Mesendoderm (in vitro differentiated cells): ENCODE data around the gene PIGX.

Source experiments
- DNase-seq: peaks from one replicate; pipeline ENCODE4 v3.0.0; 2013
- H2AK5ac ChIP-seq: 2 replicates; pipeline ENCODE4 v1.6.1; 2013; ENCODE audit warnings: low read length, inconsistent platforms
- H2BK120ac ChIP-seq: 2 replicates; pipeline ENCODE4 v1.6.1; 2013; ENCODE audit warnings: low read depth, mild to moderate bottlenecking, low read length, moderate library complexity, mixed read lengths
- H2BK15ac ChIP-seq: replicated peaks from 2 replicates; pipeline ENCODE4 v1.6.1; 2013; ENCODE audit warnings: low read depth, mild to moderate bottlenecking, moderate library complexity
- H2BK5ac ChIP-seq: 2 replicates; pipeline ENCODE4 v1.6.1; 2013; ENCODE audit warnings: low read length, inconsistent platforms
- H3K18ac ChIP-seq: 2 replicates; pipeline ENCODE4 v1.6.1; 2013; ENCODE audit warnings: mild to moderate bottlenecking, low read length, mixed read lengths
- H3K23ac ChIP-seq: one replicate; pipeline ENCODE4 v1.6.1; 2013; ENCODE audit warnings: low read length
- H3K27ac ChIP-seq: 2 replicates; pipeline ENCODE4 v1.5.1; 2013; ENCODE audit warnings: low read depth, mild to moderate bottlenecking, inconsistent platforms, low read length, moderate library complexity
- H3K27me3 ChIP-seq: 2 replicates; pipeline ENCODE4 v1.6.1; 2013; ENCODE audit warnings: low read length, control low read depth, mild to moderate bottlenecking, inconsistent platforms; ENCODE audit not compliant: insufficient read depth, poor library complexity
- H3K36me3 ChIP-seq: 2 replicates; pipeline ENCODE4 v1.6.1; 2013; ENCODE audit warnings: low read length, inconsistent platforms; ENCODE audit not compliant: control insufficient read depth, insufficient read depth
- H3K4ac ChIP-seq: one replicate; pipeline ENCODE4 v1.6.1; 2013; ENCODE audit warnings: low read depth, mild to moderate bottlenecking, low read length, moderate library complexity
- H3K4me1 ChIP-seq: 2 replicates; pipeline ENCODE4 v1.6.1; 2013; ENCODE audit warnings: low read depth, low read length, inconsistent platforms; ENCODE audit not compliant: control insufficient read depth
- H3K4me2 ChIP-seq: 2 replicates; pipeline ENCODE4 v1.6.1; 2013; ENCODE audit warnings: low read length
- H3K4me3 ChIP-seq: 2 replicates; pipeline ENCODE4 v1.5.1; 2013; ENCODE audit warnings: mild to moderate bottlenecking, low read length
- H3K56ac ChIP-seq: one replicate; pipeline ENCODE4 v1.6.1; 2013; ENCODE audit warnings: low read length
- H3K79me1 ChIP-seq: 2 replicates; pipeline ENCODE4 v1.6.1; 2013; ENCODE audit warnings: low read length, inconsistent platforms
- H3K79me2 ChIP-seq: 2 replicates; pipeline ENCODE4 v1.6.1; 2013; ENCODE audit warnings: mild to moderate bottlenecking, low read length; ENCODE audit not compliant: control insufficient read depth, insufficient read depth
- H3K9ac ChIP-seq: 2 replicates; pipeline ENCODE4 v1.6.1; 2013; ENCODE audit warnings: low read length, inconsistent platforms
- H4K5ac ChIP-seq: one replicate; pipeline ENCODE4 v1.6.1; 2013; ENCODE audit warnings: low read length
- H4K8ac ChIP-seq: one replicate; pipeline ENCODE4 v1.6.1; 2013; ENCODE audit warnings: low read depth, mild to moderate bottlenecking, control low read depth, low read length, moderate library complexity
- WGBS: extraction: QIAGEN DNeasy Blood & Tissue Kit; methylation state at CpG from one replicate; pipeline ENCODE4 v1.1.7; 2013; ENCODE audit warnings: low lambda C conversion rate, missing lambda C conversion rate; ENCODE audit not compliant: insufficient coverage; ENCODE audit errors: extremely low coverage; 5-methylcytosine and 5-hydroxymethylcytosine counted together

PIGX gene

DNA sequence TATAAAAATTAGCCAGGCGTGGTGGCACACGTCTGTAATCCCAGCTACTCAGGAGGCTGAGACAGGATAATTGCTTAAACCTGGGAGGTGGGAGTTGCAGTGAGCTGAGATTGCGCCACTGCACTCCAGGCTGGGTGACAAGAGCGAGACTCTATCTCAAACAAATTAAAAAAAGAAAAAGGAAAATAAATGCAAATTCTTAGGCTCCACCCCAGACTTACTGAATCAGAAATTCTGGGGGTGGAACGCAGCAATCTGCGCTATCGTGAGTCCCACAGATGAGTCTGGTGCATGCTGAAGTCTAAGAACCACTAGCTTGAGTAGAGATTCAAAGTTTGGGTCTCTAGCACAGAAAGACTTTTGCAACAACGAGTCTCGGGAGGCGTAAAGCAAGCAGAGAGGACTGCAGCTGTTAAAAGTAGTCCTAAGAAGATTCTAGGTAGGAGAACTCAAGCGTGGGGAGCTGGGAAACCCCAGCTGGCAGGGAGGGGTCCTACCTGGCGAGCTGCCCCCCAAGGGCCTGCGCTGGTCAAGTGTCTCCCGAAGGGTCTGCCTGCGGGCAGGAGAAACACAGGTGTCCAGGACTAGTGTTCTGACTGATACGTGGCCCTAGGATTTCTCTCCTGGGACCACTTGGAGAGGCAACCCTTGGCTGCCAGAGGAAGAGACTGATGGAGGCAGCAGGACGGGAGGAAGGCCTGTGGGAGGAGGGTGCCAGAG is 22.1 kb upstream of the PIGX start:
- Histone ChIP-seq H3K18ac (no peak overlapping the region), H3K27ac (no peak overlapping the region), H3K27me3 (no peaks in the 10 kb centered on the region), H3K23ac (no peak overlapping the region), H2AK5ac (no peak overlapping the region), H2BK120ac (no peak overlapping the region), H3K36me3 (no peaks in the 10 kb centered on the region), H3K79me1 (no peaks in the 10 kb centered on the region), H3K9ac (no peak overlapping the region), H3K4me3 (no peak overlapping the region), H4K8ac (no peak overlapping the region), H3K4me2 (no peak overlapping the region), H2BK5ac (no peak overlapping the region), H2BK15ac (no peak overlapping the region), H3K4ac (no peak overlapping the region), H3K56ac (no peak overlapping the region), H3K79me2 (no peaks in the 10 kb centered on the region), H4K5ac (no peak overlapping the region), H3K4me1 (peaks cover 2% of the 10 kb centered on the region)
- no CpG with 5 or more reads among the region's 17 CpGs for WGBS
- no peak for DNase-seq

- H3K4ac ChIP-seq, result no peak overlapping the region
- H3K79me1 ChIP-seq, result no peaks in the 10 kb centered on the region
- H2BK120ac ChIP-seq, result no peak overlapping the region
- no peak overlapping the region for H2BK5ac ChIP-seq
- no CpG with 5 or more reads among the region's 8 CpGs for WGBS
- no peak overlapping the region for H2BK15ac ChIP-seq
- H4K8ac ChIP-seq, result no peak overlapping the region
- H3K9ac ChIP-seq, result no peak overlapping the region
- no peak overlapping the region for H3K18ac ChIP-seq
- no peaks in the 10 kb centered on the region for H3K27me3 ChIP-seq
- H3K36me3 ChIP-seq, result no peaks in the 10 kb centered on the region
- no peak overlapping the region for H3K4me3 ChIP-seq
- no peak overlapping the region for H3K56ac ChIP-seq
- no peak overlapping the region for H3K23ac ChIP-seq
- no peak for DNase-seq
- no peaks in the 10 kb centered on the region for H3K79me2 ChIP-seq
- no peak overlapping the region for H3K27ac ChIP-seq
- H3K4me2 ChIP-seq, result no peak overlapping the region
- H4K5ac ChIP-seq, result no peak overlapping the region
- peaks cover 2% of the 10 kb centered on the region for H3K4me1 ChIP-seq
- no peak overlapping the region for H2AK5ac ChIP-seq
Observed at GRCh38 chr3:196691386-196691785, 20.8 kb upstream of the PIGX start.

DNA sequence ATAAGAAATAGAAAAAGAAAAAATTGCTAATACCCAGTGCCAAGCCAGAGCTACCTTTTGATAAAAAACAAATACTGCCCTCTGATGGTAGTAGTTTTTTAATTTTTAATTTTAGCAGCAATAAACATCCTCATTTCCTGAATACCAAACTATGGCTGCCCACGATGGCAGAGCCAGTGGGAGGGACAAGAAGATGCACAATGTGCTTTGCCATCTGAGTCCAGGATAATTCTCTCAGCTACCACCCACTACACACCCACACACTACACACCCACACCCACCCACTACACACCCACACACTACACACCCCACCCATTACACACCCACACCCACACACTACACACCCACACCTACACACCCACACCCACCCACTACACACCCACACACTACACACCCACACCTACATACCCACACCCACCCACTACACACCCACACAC is 18.0 kb upstream of the PIGX start:
- H3K18ac ChIP-seq, result no peak overlapping the region
- no peak overlapping the region for H3K23ac ChIP-seq
- DNase-seq, result no peak
- H4K8ac ChIP-seq, result no peak overlapping the region
- no peak overlapping the region for H2BK5ac ChIP-seq
- H2AK5ac ChIP-seq, result no peak overlapping the region
- WGBS, result no CpG with 5 or more reads among the region's 1 CpG
- H2BK15ac ChIP-seq, result no peak overlapping the region
- H3K4me2 ChIP-seq, result no peak overlapping the region
- no peaks in the 10 kb centered on the region for H3K4me1 ChIP-seq
- H3K79me1 ChIP-seq, result no peaks in the 10 kb centered on the region
- no peaks in the 10 kb centered on the region for H3K36me3 ChIP-seq
- no peak overlapping the region for H3K9ac ChIP-seq
- H4K5ac ChIP-seq, result no peak overlapping the region
- no peak overlapping the region for H3K27ac ChIP-seq
- no peak overlapping the region for H2BK120ac ChIP-seq
- H3K27me3 ChIP-seq, result no peaks in the 10 kb centered on the region
- no peak overlapping the region for H3K4ac ChIP-seq
- H3K4me3 ChIP-seq, result no peak overlapping the region
- no peak overlapping the region for H3K56ac ChIP-seq
- no peaks in the 10 kb centered on the region for H3K79me2 ChIP-seq

GRCh38 chr3:196694941-196695848 is 17.0 kb upstream of the PIGX start:
- H3K23ac ChIP-seq, result no peak overlapping the region
- H2BK5ac ChIP-seq, result no peak overlapping the region
- no peaks in the 10 kb centered on the region for H3K4me1 ChIP-seq
- no peak overlapping the region for H3K4me2 ChIP-seq
- no peak overlapping the region for H2AK5ac ChIP-seq
- H3K79me2 ChIP-seq, result no peaks in the 10 kb centered on the region
- H2BK15ac ChIP-seq, result no peak overlapping the region
- H3K27ac ChIP-seq, result no peak overlapping the region
- no peak overlapping the region for H3K4ac ChIP-seq
- H3K79me1 ChIP-seq, result no peaks in the 10 kb centered on the region
- no peak overlapping the region for H4K8ac ChIP-seq
- no peak overlapping the region for H3K4me3 ChIP-seq
- H3K27me3 ChIP-seq, result no peaks in the 10 kb centered on the region
- H3K9ac ChIP-seq, result no peak overlapping the region
- H3K18ac ChIP-seq, result no peak overlapping the region
- H2BK120ac ChIP-seq, result no peak overlapping the region
- no peaks in the 10 kb centered on the region for H3K36me3 ChIP-seq
- no peak for DNase-seq
- 100% methylated on average over 3 of the region's 17 CpGs for WGBS
- H3K56ac ChIP-seq, result no peak overlapping the region
- H4K5ac ChIP-seq, result no peak overlapping the region

- Histone ChIP-seq H2AK5ac (no peak overlapping the region), H3K18ac (no peak overlapping the region), H3K9ac (no peak overlapping the region), H3K4me1 (no peaks in the 10 kb centered on the region), H3K27me3 (no peaks in the 10 kb centered on the region), H2BK15ac (no peak overlapping the region), H3K36me3 (no peaks in the 10 kb centered on the region), H3K23ac (no peak overlapping the region), H3K79me2 (no peaks in the 10 kb centered on the region), H3K79me1 (no peaks in the 10 kb centered on the region), H3K4ac (no peak overlapping the region), H3K27ac (no peak overlapping the region), H4K8ac (no peak overlapping the region), H4K5ac (no peak overlapping the region), H2BK120ac (no peak overlapping the region), H3K4me2 (no peak overlapping the region), H2BK5ac (no peak overlapping the region), H3K4me3 (no peak overlapping the region), H3K56ac (no peak overlapping the region)
- no CpG with 5 or more reads among the region's 5 CpGs for WGBS
- no peak for DNase-seq
Observed at GRCh38 chr3:196695849-196696226, 16.3 kb upstream of the PIGX start.
